Heart left ventricle (tissue), 16 donors: Measurements from ENCODE around the gene TRRAP. TPM values are rescaled to one million over a fixed set of nuclear protein-coding genes. Genes with fewer than 3 reads are reported as not detected.

Experiments
- ATAC-seq, 4 donors: fragments of 200-7000 bp; cut with Tn5 transposase; one replicate each; pipeline ENCODE4 v1.9.1; 2020 to 2022; ENCODE audit warnings: moderate library complexity in 4 of 4, mild to moderate bottlenecking in 3 of 4, moderate number of reproducible peaks in 1 of 4
- DNase-seq, 5 donors: peaks; one replicate each; pipeline ENCODE4 v3.0.0-alpha.2; 2020
- H3K27ac ChIP-seq, 12 donors: fragments of 200-600 bp; sonication (generic) in 4 of 12; one replicate each; pipeline versions ENCODE4 v1.5.0 to v1.8.0; 2016 to 2022; ENCODE audit warnings: mild to moderate bottlenecking in 2 of 12
- H3K27me3 ChIP-seq, 9 donors: fragments of 200-600 bp; sonication (generic) in 2 of 9; one replicate each; pipeline versions ENCODE4 v1.5.1 to v1.8.0; 2016 to 2022; ENCODE audit warnings: mild to moderate bottlenecking in 3 of 9
- H3K36me3 ChIP-seq, 9 donors: fragments of 200-600 bp; sonication (generic) in 2 of 9; one replicate each; pipeline versions ENCODE4 v1.5.0 to v1.8.0; 2018 to 2022; ENCODE audit warnings: mild to moderate bottlenecking in 2 of 9
- H3K4me1 ChIP-seq, 12 donors: fragments of 200-600 bp; sonication (generic) in 4 of 12; one replicate each; pipeline versions ENCODE4 v1.5.0 to v1.8.0; 2016 to 2022; ENCODE audit warnings: mild to moderate bottlenecking in 3 of 12
- H3K4me3 ChIP-seq, 12 donors: fragments of 200-600 bp; sonication (generic) in 4 of 12; one replicate each; pipeline versions ENCODE4 v1.5.0 to v1.8.0; 2017 to 2022; ENCODE audit warnings: mild to moderate bottlenecking in 9 of 12, moderate library complexity in 4 of 12
- H3K9me3 ChIP-seq, 12 donors: fragments of 200-600 bp; sonication (generic) in 4 of 12; one replicate each; pipeline versions ENCODE4 v1.5.0 to v1.8.0; 2016 to 2022; ENCODE audit warnings: mild to moderate bottlenecking in 1 of 12
- POLR2A ChIP-seq, 2 donors: fragments of 450-650 bp; IDR thresholded peaks; one replicate each; pipeline ENCODE4 v1.6.1; 2017; ENCODE audit warnings: antibody characterized with exemption in 2 of 2, mild to moderate bottlenecking in 2 of 2, moderate library complexity in 2 of 2
- WGBS, 4 donors: extraction: QIAGEN DNeasy Blood & Tissue Kit in 2 of 4; methylation state at CpG; one replicate each; pipeline versions ENCODE4 v1.1.5 to v1.1.7; 2013 to 2018; 5-methylcytosine and 5-hydroxymethylcytosine counted together
- intact Hi-C, 10 donors: fragments of 100-400 bp; cut with DNase I; formaldehyde crosslinking; loops; one replicate each; pipeline versions ENCODE4 v1.11.1 to v1.14.2; 2022
- polyA plus RNA-seq, 2 donors: library from polyadenylated mRNA; stranded (reverse); fragments of 200-250 nt; gene quantifications; one replicate each; pipeline ENCODE4 v1.2.3, GENCODE V29; 2013
- total RNA-seq, 9 donors: library from RNA; depleted of rRNA in 2 of 9; stranded (reverse); fragments of >200 nt in 2 of 9; fragmentation: NEBNext Ultra II Directional in 3 of 9; extraction: Animal tissue kit (Norgen Biotek cat#: 25700) in 3 of 9; gene quantifications; one replicate each; pipeline versions ENCODE4 v1.1.0 to v1.2.4, GENCODE V29; 2016 to 2023
- TF ChIP-seq, protein P1 (sequence below), 12 donors: fragments of 200-600 bp; sonication (generic) in 4 of 12; IDR thresholded peaks; one replicate each; pipeline versions ENCODE4 v1.5.0 to v1.8.0; 2018 to 2022; ENCODE audit warnings: antibody characterized with exemption in 12 of 12, mild to moderate bottlenecking in 5 of 12
- donor health status: ischemic (EF 13 %, LVEDD 7.1; RV severe dilation, severe dysfunction).
- donor health status: healthy with polysubstance abuse.
- donor health status: DM: no; HTN: yes; CAD: no.
- donor health status: DM: no; HTN: no; CAD: no.
- donor health status: ischemic (EF 25% LVEDD 6.9; RV normal size, moderate dysfunction).
- donor health status: ischemic (EF 25% LVEDD 5.7; RV mildly dilated, moderate dysfunction).
- donor health status: healthy.
- donor health status: DM: yes; HTN: yes; CAD: no.
- donor health status: ischemic (EF 35%, LVEDD 5.7; RV mildly dilated, moderate dysfunction).
- donor health status: nonischemic (EF 11% LVEDD 7.7; RV severe dilation, severe dysfunction).
- donor health status: DM: yes; HTN: yes; CAD: no.
- donor health status: PGD.
- donor health status: ischemic (EF 29% LVEDD 5.4; RV normal size, mild dysfunction).
- donor health status: nonischemic (EF 23%, LVEDD 6.1; RV moderate dilation, normal function).

TRRAP gene
- total and polyA plus RNA-seq, 11 donors = 9.2 to 29.6 (median 21.6) TPM

- peaks cover 0 to 33% (median 10%) of the 10 kb centered on the region in 12 donors for H3K4me1 ChIP-seq
- H3K36me3 ChIP-seq = peaks cover 0 to 89% (median 78%) of the 10 kb centered on the region in 9 donors
- H3K27me3 ChIP-seq = no peaks in the 10 kb centered on the region
- H3K27ac ChIP-seq = peak overlapping the region; percentile 65 to 91 (median 77)
- peak; percentile 43 to 78 (median 69) for ATAC-seq
- WGBS, 4 donors = 65 to 77% (median 72%) methylated on average over 5 of the region's 5 CpGs
- peaks cover 0 to 5% (median 0%) of the 10 kb centered on the region in 12 donors for H3K9me3 ChIP-seq
- no peak overlapping the region for H3K4me3 ChIP-seq
- intact Hi-C loops = loop anchor here in 1 of 10 donors (10.0 kb wide), 1 partner anchor 384 kb away; no protein-coding TSS in a partner anchor
- DNase-seq = peak in 3 of 5 donors; percentile 30 to 60 (median 52)
- peak in 1 of 2 donors; percentile 27 for TF ChIP-seq POLR2A (IDR thresholded peaks at IDR 0.05)
- TF ChIP-seq, protein P1, sequence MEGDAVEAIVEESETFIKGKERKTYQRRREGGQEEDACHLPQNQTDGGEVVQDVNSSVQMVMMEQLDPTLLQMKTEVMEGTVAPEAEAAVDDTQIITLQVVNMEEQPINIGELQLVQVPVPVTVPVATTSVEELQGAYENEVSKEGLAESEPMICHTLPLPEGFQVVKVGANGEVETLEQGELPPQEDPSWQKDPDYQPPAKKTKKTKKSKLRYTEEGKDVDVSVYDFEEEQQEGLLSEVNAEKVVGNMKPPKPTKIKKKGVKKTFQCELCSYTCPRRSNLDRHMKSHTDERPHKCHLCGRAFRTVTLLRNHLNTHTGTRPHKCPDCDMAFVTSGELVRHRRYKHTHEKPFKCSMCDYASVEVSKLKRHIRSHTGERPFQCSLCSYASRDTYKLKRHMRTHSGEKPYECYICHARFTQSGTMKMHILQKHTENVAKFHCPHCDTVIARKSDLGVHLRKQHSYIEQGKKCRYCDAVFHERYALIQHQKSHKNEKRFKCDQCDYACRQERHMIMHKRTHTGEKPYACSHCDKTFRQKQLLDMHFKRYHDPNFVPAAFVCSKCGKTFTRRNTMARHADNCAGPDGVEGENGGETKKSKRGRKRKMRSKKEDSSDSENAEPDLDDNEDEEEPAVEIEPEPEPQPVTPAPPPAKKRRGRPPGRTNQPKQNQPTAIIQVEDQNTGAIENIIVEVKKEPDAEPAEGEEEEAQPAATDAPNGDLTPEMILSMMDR (IDR thresholded peaks at IDR 0.05) = no peak
These were observed 152.6 kb downstream of the TRRAP start for GRCh38 chr7:99030951-99031350.

GRCh38 chr7:99031496-99031895, 153.2 kb downstream of the TRRAP start:
- peaks cover 0 to 94% (median 82%) of the 10 kb centered on the region in 9 donors for H3K36me3 ChIP-seq
- no peak overlapping the region for H3K4me3 ChIP-seq
- no peak for TF ChIP-seq POLR2A (IDR thresholded peaks at IDR 0.05)
- TF ChIP-seq, protein P1 (IDR thresholded peaks at IDR 0.05) = no peak
- DNase-seq (no peak), ATAC-seq (no peak)
- intact Hi-C loops = loop anchor here in 1 of 10 donors (10.0 kb wide), 1 partner anchor 383 kb away; no protein-coding TSS in a partner anchor
- H3K4me1 ChIP-seq = peaks cover 0 to 34% (median 10%) of the 10 kb centered on the region in 12 donors
- H3K9me3 ChIP-seq = peaks cover 0 to 5% (median 0%) of the 10 kb centered on the region in 12 donors
- WGBS, 4 donors = 91 to 94% (median 93%) methylated on average over 7 of the region's 7 CpGs
- H3K27me3 ChIP-seq = no peaks in the 10 kb centered on the region
- peak overlapping the region; percentile 37 to 86 (median 78) for H3K27ac ChIP-seq

- ATAC-seq (no peak), DNase-seq (peak in 1 of 5 donors; percentile 13)
- H3K27me3 ChIP-seq = no peaks in the 10 kb centered on the region
- WGBS, 4 donors = 82 to 83% (median 83%) methylated on average over 12 to 15 of the region's 15 CpGs
- H3K4me3 ChIP-seq = no peak overlapping the region
- intact Hi-C loops = loop anchor here in 1 of 10 donors (10.0 kb wide), 1 partner anchor 382 kb away; no protein-coding TSS in a partner anchor
- H3K36me3 ChIP-seq = peaks cover 0 to 100% (median 95%) of the 10 kb centered on the region in 9 donors
- H3K9me3 ChIP-seq = peaks cover 0 to 5% (median 0%) of the 10 kb centered on the region in 12 donors
- TF ChIP-seq, protein P1 (IDR thresholded peaks at IDR 0.05) = no peak
- TF ChIP-seq POLR2A (IDR thresholded peaks at IDR 0.05) = no peak
- H3K4me1 ChIP-seq = peaks cover 0 to 41% (median 12%) of the 10 kb centered on the region in 12 donors
- peak overlapping the region in 1 of 12 donors; percentile 75 for H3K27ac ChIP-seq
These were observed 154.6 kb downstream of the TRRAP start for GRCh38 chr7:99032928-99033327.

DNA sequence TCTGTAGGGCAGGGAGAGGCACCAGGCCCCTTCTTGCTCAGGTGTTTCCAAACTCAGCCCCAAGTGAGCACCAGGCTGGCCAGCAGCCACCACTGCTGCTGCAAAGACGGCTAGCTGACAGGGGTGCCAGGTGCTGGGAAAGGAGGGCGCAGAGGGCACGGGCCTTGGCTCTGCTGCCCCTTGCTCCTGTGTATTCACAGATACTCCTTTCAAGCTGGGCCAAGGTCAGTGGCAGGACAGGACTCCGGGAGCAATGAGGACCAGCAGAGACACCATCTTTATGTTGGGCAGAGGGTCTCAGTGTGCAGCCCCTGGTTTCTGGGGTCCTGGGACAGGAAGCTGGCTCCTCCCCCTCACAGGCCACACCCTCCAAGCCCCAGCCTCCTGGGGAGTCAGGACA, 155.4 kb downstream of the TRRAP start:
- Histone ChIP-seq H3K4me3 (no peak overlapping the region), H3K27me3 (no peaks in the 10 kb centered on the region), H3K27ac (peak overlapping the region in 2 of 12 donors; percentile 2 to 14), H3K36me3 (peaks cover 0 to 100% (median 96%) of the 10 kb centered on the region in 9 donors), H3K9me3 (peaks cover 0 to 5% (median 0%) of the 10 kb centered on the region in 12 donors), H3K4me1 (peaks cover 0 to 41% (median 12%) of the 10 kb centered on the region in 12 donors)
- no peak for ATAC-seq
- WGBS, 4 donors = 50 to 78% (median 71%) methylated on average over 1 to 4 of the region's 4 CpGs
- intact Hi-C loops = loop anchor here in 2 of 10 donors (2.0 to 10.0 kb wide), 2 partner anchors 279 to 381 kb away; no protein-coding TSS in a partner anchor
- DNase-seq = no peak
- TF ChIP-seq POLR2A (IDR thresholded peaks at IDR 0.05) = no peak
- TF ChIP-seq, protein P1 (IDR thresholded peaks at IDR 0.05) = no peak
